Ectodermal cell (in vitro differentiated cells): ENCODE results near the gene CEMP1. TPM values are rescaled to one million over a fixed set of nuclear protein-coding genes. Genes with fewer than 3 reads are reported as not detected.
"Not testable (repeated sequence)": the region's sequence is repeated elsewhere in the genome, so short reads cannot be mapped to it uniquely, and the experiment has no call there.

Source experiments
- H3K27ac ChIP-seq: 2 replicates; pipeline ENCODE4 v1.7.0; 2013; ENCODE audit warnings: mild to moderate bottlenecking, low read depth, low read length; ENCODE audit not compliant: insufficient read depth, poor library complexity, severe bottlenecking
- H3K27me3 ChIP-seq: 2 replicates; pipeline ENCODE4 v1.7.0; 2013; ENCODE audit warnings: mild to moderate bottlenecking, low read length; ENCODE audit not compliant: insufficient read depth, control insufficient read depth, poor library complexity, severe bottlenecking
- H3K36me3 ChIP-seq: one replicate; pipeline ENCODE4 v1.7.0; 2013; ENCODE audit warnings: low read length; ENCODE audit not compliant: control insufficient read depth, insufficient read depth
- H3K4me1 ChIP-seq: one replicate; pipeline ENCODE4 v1.7.0; 2013; ENCODE audit warnings: low read length; ENCODE audit not compliant: control insufficient read depth, insufficient read depth
- H3K4me3 ChIP-seq: 2 replicates; pipeline ENCODE4 v1.7.0; 2013; ENCODE audit warnings: low read depth, low read length, control low read depth; ENCODE audit not compliant: insufficient read depth
- H3K9me3 ChIP-seq: 2 replicates; pipeline ENCODE4 v1.7.0; 2013; ENCODE audit warnings: mild to moderate bottlenecking, low read length, moderate library complexity; ENCODE audit not compliant: control insufficient read depth
- WGBS, 2 experiments: methylation state at CpG; one replicate each; pipeline ENCODE4 v1.1.7; 2013; ENCODE audit warnings: missing lambda C conversion rate in 2 of 2; 5-methylcytosine and 5-hydroxymethylcytosine counted together
- polyA plus RNA-seq, 4 experiments: library from polyadenylated mRNA; stranded (reverse); fragments of 50-300 nt; gene quantifications; one replicate each; pipeline ENCODE4 v1.2.3, GENCODE V29; 2013

CEMP1 gene, protein sequence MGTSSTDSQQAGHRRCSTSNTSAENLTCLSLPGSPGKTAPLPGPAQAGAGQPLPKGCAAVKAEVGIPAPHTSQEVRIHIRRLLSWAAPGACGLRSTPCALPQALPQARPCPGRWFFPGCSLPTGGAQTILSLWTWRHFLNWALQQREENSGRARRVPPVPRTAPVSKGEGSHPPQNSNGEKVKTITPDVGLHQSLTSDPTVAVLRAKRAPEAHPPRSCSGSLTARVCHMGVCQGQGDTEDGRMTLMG
- not detected for polyA plus RNA-seq (2013, experiment 1 of 4)
- not detected for polyA plus RNA-seq (2013, experiment 2 of 4)
- polyA plus RNA-seq (2013, experiment 3 of 4) = not detected
- polyA plus RNA-seq (2013, experiment 4 of 4) = not detected

DNA sequence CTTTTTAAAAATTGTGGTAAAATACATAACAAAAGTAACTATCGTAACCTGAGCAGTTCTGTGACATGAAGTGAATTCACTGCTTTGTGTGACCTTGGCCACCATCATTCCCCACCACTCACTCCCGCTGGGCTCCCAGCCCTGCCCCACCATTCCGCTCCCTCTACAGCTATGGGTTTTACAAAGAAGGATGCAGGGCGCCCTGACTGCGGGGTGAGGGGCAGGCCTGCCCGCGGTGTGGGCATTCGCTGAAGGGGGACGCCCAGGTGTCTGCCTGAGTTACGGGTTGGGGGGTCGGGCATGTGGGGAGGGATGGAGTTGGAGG is at the start of gene CEMP1:
CEMP1 (minus strand) TSS at position 38 of the 325 bp plus-strand sequence. CDS start 335 bp downstream, outside the sequence.
- H3K4me3 ChIP-seq = peak within 1 kb of the TSS; percentile 47
- peaks cover 4% of the 10 kb centered on the region for H3K27me3 ChIP-seq
- H3K9me3 ChIP-seq = no peaks in the 10 kb centered on the region
- 9 to 11% methylated on average over 11 of the region's 11 CpGs for WGBS, 2 experiments
- H3K27ac ChIP-seq = no peak within 1 kb of the TSS
- no peaks in the 10 kb centered on the region for H3K4me1 ChIP-seq
- H3K36me3 ChIP-seq = peaks cover 11% of the 10 kb centered on the region

- not testable (repeated sequence) for H3K36me3 ChIP-seq, H3K27ac ChIP-seq, H3K4me1 ChIP-seq, H3K4me3 ChIP-seq, H3K27me3 ChIP-seq, H3K9me3 ChIP-seq
- no CpG with 5 or more reads among the region's 21 CpGs for WGBS, 2 experiments
These were observed 49.6 kb upstream of the CEMP1 start for GRCh38 chr16:2580818-2581217.

- H3K27me3 ChIP-seq, H3K4me3 ChIP-seq, H3K4me1 ChIP-seq, H3K9me3 ChIP-seq, H3K36me3 ChIP-seq, H3K27ac ChIP-seq: not testable (repeated sequence)
- 78 to 80% methylated on average over 2 of the region's 11 CpGs for whole genome bisulfite sequencing, 2 experiments
These were observed 48.9 kb upstream of the CEMP1 start for GRCh38 chr16:2580143-2580542.

- not testable (repeated sequence) for H3K9me3 ChIP-seq, H3K4me3 ChIP-seq, H3K4me1 ChIP-seq, H3K27me3 ChIP-seq, H3K36me3 ChIP-seq, H3K27ac ChIP-seq
- 100% methylated on average over 4 of the region's 12 CpGs; no CpG with 5 or more reads in 1 of the 2 experiments for WGBS, 2 experiments
These were observed 47.7 kb upstream of the CEMP1 start for GRCh38 chr16:2578905-2579304.

- not testable (repeated sequence) for H3K27ac ChIP-seq, H3K4me3 ChIP-seq, H3K9me3 ChIP-seq, H3K4me1 ChIP-seq, H3K27me3 ChIP-seq, H3K36me3 ChIP-seq
- 98 to 100% methylated on average over 8 of the region's 26 CpGs for WGBS, 2 experiments
These were observed 45.8 kb upstream of the CEMP1 start for GRCh38 chr16:2577044-2577443.

GRCh38 chr16:2575839-2576238 is 44.6 kb upstream of the CEMP1 start:
- not testable (repeated sequence) for H3K4me1 ChIP-seq, H3K4me3 ChIP-seq, H3K27me3 ChIP-seq, H3K36me3 ChIP-seq, H3K27ac ChIP-seq, H3K9me3 ChIP-seq
- WGBS, 2 experiments = 97 to 98% methylated on average over 7 to 9 of the region's 21 CpGs

DNA sequence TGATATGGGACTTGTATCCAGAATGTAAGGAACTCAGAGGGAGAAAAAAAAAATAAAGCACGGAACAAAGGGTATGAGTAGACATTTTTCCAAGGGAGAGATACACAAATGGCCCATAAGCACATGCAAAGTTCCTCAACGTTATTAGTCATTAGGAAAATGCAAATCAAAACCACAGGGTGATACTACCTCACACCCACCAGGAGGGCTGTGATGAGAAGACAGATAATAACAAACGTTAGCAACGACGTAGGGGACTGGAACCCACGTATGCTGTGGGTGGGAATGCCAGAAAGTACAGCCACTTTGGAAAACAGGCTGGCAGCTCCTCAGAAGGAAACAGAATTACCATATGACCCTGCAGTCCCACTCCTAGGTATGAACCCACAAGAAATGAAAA is 41.5 kb upstream of the CEMP1 start:
- H3K4me3 ChIP-seq, H3K9me3 ChIP-seq, H3K27me3 ChIP-seq, H3K4me1 ChIP-seq, H3K27ac ChIP-seq, H3K36me3 ChIP-seq: not testable (repeated sequence)
- WGBS, 2 experiments = no CpG with 5 or more reads among the region's 6 CpGs

- not testable (repeated sequence) for H3K36me3 ChIP-seq, H3K4me3 ChIP-seq, H3K27ac ChIP-seq, H3K9me3 ChIP-seq, H3K27me3 ChIP-seq, H3K4me1 ChIP-seq
- no CpG with 5 or more reads among the region's 11 CpGs for WGBS, 2 experiments
These were observed 37.4 kb upstream of the CEMP1 start for GRCh38 chr16:2568573-2568972.

- not testable (repeated sequence) for H3K4me3 ChIP-seq, H3K27me3 ChIP-seq, H3K9me3 ChIP-seq, H3K36me3 ChIP-seq, H3K4me1 ChIP-seq, H3K27ac ChIP-seq
- WGBS, 2 experiments = no CpG with 5 or more reads among the region's 6 CpGs
These were observed 36.3 kb upstream of the CEMP1 start for GRCh38 chr16:2567506-2567905.

DNA sequence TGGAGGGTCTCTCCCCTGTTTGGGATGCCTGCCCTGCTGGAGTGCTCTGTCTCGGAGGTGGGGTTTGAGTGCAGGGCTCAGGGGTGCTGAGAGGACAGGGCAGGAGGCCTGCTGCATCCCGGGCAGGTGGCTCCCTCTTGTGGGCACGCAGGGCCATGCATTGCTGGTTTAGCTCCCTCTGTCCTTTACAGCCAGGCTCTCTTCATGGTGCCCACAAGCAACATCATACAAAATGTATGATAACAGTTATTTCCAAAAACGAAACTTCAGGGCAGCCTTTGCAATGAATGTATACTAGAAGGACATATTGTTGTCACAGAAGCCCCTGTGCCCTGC is 29.6 kb upstream of the CEMP1 start:
- H3K4me1 ChIP-seq, H3K27ac ChIP-seq, H3K27me3 ChIP-seq, H3K9me3 ChIP-seq, H3K4me3 ChIP-seq, H3K36me3 ChIP-seq: not testable (repeated sequence)
- 13% methylated on average over 2 of the region's 4 CpGs; no CpG with 5 or more reads in 1 of the 2 experiments for WGBS, 2 experiments
